NK-92 (cell line): Measurements from ENCODE around the gene SEMA3C.

Source experiments
- DNase-seq: peaks from one replicate; lab custom pipeline; 2025; ENCODE audit not compliant: unreplicated experiment; lab: John Stamatoyannopoulos, UW

SEMA3C gene

DNA sequence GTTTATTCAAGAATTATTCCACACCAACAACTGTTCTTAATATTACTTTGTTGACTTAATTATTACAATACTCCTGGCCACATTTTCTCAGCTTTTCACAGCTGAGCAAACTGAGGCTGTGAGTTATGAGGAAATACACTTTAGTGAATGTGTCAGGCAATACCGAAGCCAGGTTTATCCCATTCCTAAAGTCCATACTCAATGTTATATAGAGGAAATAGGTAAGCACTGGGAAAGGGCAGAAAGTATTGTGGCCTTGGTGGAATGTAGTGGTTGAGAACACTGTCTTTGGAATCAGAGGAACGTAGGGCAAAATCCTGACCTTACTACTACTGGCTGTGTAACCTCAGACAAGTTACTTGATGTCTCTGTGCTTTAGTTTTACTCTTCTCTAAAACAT is 169.6 kb downstream of the SEMA3C start:
- no peak for DNase-seq

DNA sequence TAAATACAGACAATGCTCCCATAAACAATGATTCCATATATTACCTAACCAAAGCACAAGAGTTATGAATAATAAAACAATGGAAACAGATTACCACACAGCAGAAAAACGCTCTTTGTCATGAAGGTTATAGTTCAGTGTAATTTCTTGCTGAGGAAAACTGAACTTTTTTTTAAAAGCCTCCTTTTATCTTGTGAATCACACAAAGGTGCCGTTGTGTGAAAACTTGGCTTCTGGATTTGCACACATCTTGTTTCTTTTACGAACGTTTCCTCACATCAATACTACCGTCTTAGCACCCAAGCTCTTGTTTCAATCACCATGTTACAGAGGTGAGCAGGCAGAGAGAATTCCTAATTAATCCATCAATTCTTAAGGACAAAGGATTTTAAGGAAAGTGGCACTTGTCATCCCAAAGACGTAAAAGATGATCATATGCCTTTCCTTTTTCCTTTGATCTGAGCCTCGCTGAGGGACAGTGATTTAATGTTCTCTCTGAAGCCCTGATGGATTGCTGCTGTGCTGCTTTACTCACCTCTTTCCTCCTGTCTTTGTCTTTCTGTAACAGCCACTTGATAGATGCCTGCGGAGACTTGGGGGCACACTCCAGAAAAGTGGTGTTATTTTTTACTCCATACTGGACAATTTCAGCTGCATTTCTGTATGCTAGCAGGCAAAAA is 170.3 kb downstream of the SEMA3C start:
- no peak for DNase-seq

DNA sequence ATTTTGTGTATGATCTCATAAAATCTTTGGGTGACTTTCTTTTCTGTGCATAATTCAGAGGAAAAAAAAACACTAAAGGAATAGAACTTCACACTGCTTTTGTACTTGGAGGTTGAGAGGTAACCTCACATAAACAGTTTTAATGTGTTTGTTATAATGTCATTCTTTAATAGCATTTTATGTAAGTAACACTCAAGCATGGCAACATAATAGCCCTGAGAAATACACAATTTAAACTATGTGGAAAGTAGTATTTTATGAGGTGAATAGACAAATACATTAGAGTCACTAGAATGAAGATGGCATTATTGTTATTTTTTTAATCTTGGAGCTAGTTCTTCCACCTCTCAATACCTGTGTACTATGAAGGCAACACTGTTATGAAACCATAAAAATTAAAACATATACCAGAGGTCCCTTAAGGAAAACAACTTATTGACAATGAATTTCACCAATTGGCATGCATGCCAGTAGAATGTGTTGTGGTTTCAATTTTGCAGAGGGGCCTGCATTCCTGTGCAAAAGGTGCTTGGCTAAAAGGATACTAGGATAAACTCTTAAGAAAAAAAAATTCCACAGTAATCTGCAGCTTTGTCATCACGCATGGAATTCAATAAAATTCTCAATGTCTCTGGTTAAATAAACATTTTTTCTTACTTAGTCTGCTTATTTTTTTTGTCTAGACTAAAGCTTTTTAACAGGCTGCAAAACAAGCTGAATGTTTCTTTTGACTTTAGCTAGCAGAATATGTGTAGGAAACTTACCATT is 177.9 kb downstream of the SEMA3C start:
- no peak for DNase-seq

- no peak for DNase-seq
Measured at GRCh38 chr7:80736371-80737125, 182.3 kb downstream of the SEMA3C start.

- no peak for DNase-seq
Measured at GRCh38 chr7:80735330-80735729, 183.5 kb downstream of the SEMA3C start.

DNA sequence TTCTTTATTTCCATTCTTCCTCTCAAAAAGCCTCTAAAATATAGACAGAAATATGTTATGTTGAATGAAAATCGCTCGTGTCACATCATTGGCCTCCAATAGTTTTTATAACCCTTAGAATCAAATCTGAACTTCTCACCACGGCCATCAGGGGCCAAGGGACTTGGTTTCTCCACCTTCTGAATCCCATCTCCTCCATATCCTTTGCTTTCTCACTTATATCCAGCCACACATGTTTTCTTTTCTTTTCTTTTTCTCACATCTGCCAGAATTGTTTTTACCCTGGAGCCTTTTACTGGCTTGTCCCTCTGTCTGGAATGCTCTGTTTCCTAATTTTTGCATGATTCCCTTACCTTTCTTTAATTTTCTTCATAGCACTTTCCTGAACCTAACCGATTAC is 184.8 kb downstream of the SEMA3C start:
- no peak for DNase-seq

- DNase-seq: no peak
Measured at GRCh38 chr7:80733333-80733915, 185.4 kb downstream of the SEMA3C start.

DNA sequence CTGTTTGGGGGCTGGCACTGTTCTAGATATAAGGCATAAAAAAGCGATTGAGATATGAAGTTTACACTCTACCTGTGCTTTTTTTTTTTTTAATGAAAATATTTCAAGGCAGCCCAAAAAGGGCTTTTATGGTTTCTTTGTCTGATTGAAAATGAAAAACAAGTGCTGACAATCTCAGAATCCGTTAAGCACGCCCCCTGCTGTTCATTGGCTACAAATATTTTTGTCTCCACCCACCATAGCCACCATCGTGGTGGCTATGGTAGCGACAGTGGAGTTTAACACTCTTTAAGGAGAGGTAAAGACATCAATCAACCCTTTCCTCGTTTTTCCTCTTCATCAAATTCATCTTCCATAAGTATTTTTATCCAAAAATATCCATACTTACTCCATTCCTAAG is 186.2 kb downstream of the SEMA3C start:
- no peak for DNase-seq

GRCh38 chr7:80731281-80731680 is 187.6 kb downstream of the SEMA3C start:
- DNase-seq: no peak

- no peak for DNase-seq
Measured at GRCh38 chr7:80729591-80730320, 189.1 kb downstream of the SEMA3C start.

DNA sequence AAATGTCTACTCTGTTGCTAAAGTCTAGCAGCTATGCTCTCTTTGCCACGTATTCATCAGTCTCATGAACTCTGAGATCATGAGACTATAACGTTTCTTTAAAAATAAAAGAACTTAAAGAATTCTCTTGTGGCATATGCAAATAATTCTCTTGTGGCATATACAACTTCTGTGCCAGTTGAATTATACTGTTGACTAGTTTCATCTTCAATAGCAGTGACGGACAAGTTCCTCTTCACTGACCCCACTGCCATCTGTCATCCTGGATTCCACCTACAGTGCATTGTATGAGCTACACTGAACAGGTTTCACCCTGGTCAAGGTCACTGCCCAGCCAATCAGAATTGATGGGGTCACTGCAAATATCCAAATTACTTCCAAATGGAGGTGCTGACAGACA is 192.2 kb downstream of the SEMA3C start:
- no peak for DNase-seq

DNA sequence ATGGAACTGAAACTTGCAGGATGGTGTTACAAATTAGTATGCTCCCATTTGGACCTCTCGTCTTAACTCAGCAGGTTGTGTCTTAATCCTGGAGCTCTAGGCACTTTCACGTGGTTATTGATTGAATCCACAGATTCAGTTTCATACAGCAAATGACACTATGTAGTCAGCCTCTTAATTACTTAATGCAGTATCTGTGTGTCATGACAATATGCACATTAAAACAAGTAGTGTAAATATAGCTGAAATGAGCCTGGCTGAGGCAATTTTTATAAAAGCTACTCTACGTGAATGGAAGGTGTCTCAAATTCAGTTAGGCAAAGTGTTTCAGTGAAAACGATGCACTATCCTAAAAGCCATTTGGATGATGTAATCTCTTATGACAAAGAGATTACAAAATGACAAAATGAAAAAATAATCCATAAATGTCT is 193.7 kb downstream of the SEMA3C start:
- DNase-seq: no peak

GRCh38 chr7:80724249-80724871 is 194.5 kb downstream of the SEMA3C start:
- DNase-seq: no peak

DNA sequence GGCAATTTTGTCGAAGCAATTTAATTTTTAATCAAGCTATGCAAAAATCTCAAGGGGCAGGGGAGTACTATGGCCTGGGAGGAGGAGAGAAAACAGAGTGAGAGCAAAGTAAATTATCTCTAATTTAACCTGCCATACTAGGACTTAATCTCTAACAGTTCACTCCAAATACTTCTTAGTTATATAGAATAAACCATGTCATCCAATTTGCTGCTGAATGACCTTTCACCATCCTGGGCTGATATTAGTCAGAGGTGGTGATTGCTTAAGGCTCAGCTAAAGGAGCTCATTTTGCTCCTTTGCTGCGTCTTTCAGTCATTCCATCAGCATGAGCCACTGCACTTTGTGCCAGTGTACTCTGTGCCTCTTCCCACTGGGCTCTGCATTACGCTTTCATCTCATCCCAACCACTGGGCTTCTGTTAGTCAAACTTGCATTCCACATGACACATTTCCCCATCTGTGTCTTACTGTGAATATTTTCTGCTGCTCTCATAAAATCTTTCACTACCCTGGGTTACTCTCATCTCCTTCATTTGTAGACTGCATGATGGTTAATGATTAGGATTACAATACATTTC is 196.1 kb downstream of the SEMA3C start:
- no peak for DNase-seq

GRCh38 chr7:80721883-80722615 is 196.8 kb downstream of the SEMA3C start:
- DNase-seq: no peak

DNA sequence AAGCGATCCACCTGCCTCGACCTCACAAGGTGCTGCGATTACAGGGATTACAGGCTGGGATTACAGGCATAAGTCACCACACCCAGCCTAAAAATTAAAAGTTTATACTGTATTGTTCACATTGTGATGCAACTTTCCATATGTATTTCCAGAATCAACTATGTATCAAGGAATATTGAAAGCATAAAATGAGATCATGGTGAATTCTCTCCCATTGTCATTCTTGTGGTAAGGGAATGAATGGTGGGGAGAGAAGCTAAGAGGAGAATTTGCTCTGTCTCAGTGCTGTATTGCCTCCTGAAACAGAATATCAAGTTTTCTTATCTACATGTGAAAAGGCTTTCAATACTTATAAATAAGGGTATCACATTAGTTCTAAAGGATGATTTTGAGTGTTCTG is 198.7 kb downstream of the SEMA3C start:
- no peak for DNase-seq

DNA sequence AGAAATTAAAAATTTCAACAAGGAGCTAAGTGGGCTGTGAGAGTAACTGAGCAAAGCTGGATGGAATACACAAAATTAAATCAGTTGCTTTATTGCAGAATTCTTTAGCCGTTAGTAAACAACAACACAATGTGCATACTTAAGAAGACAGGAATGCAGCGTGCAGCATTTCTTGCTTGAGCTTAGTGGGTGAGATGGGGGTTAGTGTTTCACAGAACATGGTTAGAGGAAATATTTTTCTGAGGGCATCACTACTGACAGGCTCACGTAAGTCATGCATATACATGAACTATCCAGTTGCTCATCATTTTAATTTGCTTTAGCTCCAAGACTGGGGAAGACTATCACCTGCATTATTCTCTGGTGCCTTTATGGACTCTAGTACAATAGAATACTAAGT is 199.6 kb downstream of the SEMA3C start:
- no peak for DNase-seq

DNA sequence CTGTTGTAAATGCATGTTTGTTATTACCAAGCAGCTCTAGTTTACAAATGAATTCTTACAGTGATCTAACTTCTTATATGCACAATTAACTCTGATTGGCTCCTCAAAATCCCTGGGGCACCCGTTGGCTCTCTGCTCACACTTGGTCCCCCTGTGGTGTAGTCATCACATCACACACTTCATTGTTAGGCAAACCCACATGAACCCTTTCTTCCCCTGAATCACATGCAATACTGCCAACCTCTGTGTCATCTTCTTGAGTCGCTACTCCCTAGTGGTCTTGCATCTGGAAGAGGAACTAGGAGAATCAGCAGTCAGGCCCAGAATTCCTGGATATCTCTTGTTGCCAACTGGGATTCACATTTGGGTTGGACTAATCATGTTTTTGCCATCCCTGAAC is 207.3 kb downstream of the SEMA3C start:
- no peak for DNase-seq

- DNase-seq: no peak
Measured at GRCh38 chr7:80708123-80708522, 210.7 kb downstream of the SEMA3C start.
